GM18861 (cell line): ENCODE data around the gene PCP4L1.
"Not testable (repeated sequence)": the region's sequence is repeated elsewhere in the genome, so short reads cannot be mapped to it uniquely, and the experiment has no call there.

Experiments used
- ATAC-seq: cut with Tn5 transposase; IDR thresholded peaks from one replicate; pipeline ENCODE4 v1.9.1; 2021; ENCODE audit not compliant: unreplicated experiment

Gene PCP4L1

DNA sequence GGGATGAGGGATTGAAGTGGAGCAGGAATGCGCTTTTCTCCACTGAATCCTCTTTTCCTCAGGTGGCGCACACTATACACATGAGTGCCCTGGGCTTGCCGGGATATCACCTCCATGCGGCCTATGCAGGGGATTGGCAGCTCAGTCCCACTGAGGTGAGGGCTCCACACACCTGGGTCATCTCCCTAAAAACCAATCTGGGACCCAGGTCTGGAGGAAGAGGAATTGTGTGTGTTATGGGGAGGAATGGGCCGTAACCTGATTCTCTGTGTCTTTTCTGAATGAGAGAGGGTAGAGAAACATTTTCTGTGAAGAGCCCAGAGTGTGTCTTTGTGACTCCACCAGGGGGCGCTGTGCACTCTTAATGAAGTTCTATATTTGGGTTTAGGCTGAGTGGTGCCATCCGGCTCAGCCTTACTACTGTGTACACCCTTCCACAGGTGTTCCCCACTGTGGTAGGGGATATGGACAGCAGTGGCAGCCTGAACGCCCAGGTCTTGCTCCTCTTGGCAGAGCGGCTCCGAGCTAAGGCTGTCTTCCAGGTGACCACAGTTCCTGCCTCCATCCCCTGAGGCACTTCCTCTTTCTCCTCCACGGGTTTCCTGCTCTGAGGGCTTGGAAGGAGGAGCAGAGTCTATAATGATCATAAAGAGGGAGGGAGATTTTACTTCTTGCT lies 31.2 kb upstream of the PCP4L1 start:
- peak; percentile 42 for ATAC-seq

GRCh38 chr1:161228032-161228431 lies 30.5 kb upstream of the PCP4L1 start:
- no peak for ATAC-seq

- ATAC-seq, result no peak
These were observed 28.6 kb upstream of the PCP4L1 start for GRCh38 chr1:161229896-161230295.

DNA sequence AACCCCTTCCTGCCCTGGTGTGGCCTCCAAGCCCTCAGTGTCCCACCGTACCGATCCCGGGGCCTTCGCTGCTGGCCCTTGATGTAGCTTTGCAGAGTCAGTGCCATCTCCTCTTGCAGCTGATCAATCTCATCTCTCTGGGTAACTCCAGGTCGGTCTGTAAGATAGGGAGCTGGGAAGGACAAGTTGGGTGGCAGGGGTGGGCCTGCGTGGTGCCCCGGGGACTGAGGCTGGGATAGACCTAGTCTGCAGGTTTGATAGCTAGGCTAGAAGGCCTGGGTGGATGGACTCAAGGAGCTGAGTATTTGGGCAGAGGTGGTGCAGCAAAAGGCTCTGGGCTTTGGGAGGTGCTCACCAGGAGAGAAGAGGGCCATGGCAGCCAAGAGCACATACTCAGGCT lies 27.8 kb upstream of the PCP4L1 start:
- no peak for ATAC-seq

- no peak for ATAC-seq
These were observed 25.4 kb upstream of the PCP4L1 start for GRCh38 chr1:161233102-161233501.

DNA sequence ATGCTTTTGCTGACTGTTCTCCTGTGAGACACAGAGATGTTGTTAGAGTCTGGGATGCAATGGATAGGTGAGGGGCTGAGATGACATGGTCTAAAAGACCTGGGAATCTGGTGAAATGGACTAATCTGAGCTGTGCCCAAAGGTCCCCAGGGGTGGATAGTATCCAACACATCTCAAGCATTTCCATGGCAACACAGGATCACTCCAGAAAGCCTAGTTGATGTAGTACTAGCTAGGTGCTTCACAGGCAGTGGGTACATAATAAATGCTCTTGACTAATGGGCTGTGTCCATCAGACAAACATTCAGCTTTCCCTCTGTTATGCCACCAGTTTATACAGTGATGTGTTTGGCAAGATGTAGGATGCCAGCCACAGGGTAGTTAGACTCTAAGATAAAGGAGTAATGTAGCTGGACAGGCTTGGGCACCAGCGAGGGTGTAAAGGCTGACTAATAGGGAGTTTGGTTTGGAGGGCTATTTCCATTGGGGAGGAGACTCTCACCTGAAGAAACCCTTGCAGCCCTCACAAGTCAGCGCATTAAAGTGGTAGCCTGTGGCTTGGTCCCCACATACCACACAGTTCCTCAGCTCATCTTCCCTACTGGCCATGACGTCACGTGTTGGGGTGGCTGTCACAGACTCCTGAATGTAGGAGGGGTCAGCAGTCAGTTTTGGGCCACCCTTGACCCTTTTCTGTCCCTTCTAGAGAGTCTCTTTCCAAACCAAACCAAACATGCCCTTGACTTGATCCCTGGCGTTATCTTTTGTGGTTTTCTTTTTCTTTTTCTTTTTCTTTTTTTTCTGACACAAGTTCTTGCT lies 22.4 kb upstream of the PCP4L1 start:
- no peak for ATAC-seq

DNA sequence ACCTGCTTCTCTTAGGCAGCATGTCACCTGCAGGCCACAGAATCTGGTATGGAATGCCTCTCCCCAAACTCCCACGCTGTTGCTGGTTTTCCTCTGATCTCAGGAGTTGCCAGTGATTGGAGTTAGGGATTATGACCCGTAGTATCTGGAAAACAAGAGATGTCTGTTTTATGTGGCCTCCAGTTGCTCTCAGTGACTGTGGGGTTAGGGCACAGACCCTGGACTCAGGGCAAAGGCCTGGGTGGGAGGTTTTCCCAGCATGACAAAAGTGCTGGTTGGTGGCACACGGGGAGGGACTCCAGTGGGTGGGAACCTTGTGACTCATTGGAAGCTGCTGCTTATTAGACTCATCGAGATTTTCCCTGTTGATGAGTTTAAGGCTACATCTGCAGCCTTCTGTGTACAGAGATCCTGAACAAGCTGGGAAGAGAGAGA lies 20.5 kb upstream of the PCP4L1 start, which contains the start of gene NR1I3:
Gene NR1I3 (minus strand): TSS at position 165 of the 435 bp plus-strand sequence. CDS start 1,638 bp downstream, outside the sequence.
- ATAC-seq, result no peak

DNA sequence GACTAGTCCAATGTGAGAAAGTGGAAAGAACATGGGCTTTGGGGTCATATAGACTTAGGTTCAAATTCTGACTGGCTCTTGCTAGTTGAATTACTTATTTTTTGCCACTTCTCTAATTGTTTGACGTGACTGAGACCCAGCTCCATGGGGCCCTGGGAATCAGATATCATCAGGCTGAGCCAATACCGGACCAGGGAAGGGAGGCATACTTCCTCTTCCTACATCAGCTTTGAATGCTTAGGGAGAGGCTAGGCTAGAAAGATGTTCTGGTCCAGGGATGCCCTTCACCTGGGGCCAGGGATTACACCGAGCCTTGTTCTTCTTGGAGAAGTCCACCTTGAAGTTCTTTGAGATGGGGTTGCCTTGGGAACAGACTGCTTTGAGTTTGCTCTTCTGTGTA lies 16.9 kb upstream of the PCP4L1 start:
- ATAC-seq, result no peak

- no peak for ATAC-seq
These were observed 16.2 kb upstream of the PCP4L1 start for GRCh38 chr1:161242313-161242712.

DNA sequence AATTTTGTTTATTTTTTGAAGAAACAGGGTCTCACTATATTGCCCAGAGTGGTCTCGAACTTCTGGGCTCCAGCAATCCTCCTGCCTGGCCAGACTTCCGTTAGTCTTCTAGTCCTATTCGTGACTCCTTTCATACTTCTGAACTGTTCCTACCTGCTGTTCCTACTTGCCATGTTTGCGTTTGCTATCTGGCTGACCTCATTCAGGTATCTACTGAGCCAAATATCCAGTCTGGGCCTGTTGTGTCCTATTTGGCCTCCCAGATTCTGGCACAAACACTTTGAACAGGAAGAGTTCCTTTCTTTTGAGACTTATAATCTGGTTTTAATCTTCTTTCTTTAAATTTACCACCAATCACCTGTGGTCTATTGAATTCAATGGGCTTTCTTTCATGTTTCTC lies 13.7 kb upstream of the PCP4L1 start:
- no peak for ATAC-seq

DNA sequence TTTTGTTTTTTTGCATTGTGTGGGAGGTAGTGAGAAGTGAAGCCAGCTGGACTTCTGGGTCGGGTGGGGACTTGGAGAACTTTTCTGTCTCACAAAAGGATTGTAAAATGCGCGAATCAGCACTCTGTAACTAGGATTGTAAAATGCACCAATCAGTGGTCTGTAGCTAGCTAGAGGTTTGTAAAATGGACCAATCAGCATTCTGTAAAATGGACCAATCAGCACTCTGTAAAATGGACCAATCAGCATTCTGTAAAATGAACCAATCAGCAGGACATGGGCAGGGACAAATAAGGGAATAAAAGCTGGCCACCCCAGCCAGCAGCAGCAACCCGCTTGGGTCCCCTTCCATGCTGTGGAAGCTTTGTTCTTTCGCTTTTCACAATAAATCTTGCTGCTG lies 8.4 kb upstream of the PCP4L1 start:
- ATAC-seq, result not testable (repeated sequence)

- ATAC-seq, result no peak
These were observed 7.7 kb upstream of the PCP4L1 start for GRCh38 chr1:161250829-161251228.

DNA sequence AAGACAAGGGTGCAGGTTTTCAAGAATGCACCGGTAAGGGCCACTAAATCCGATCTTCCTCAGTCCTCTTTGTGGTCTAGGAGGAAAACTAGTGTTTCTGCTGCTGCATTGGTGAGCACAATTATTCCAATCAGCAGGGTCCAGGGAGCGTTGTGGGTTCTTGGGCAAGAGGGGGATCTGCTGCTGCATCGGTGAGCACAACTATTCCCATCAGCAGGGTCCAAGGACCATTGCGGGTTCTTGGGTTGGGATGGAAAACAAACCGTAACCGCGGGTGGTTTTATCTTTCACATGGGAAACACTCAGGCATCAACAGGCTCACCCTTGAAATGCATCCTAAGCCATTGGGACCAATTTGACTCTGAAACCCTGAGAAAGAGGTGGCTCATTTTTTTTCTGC lies 7.0 kb upstream of the PCP4L1 start:
- ATAC-seq, result no peak

GRCh38 chr1:161255302-161255701 lies 3.2 kb upstream of the PCP4L1 start:
- not testable (repeated sequence) for ATAC-seq

GRCh38 chr1:161255955-161256520 lies 2.5 kb upstream of the PCP4L1 start:
- not testable (repeated sequence) for ATAC-seq

GRCh38 chr1:161257109-161257508 lies 1.4 kb upstream of the PCP4L1 start:
- ATAC-seq, result not testable (repeated sequence)

- no peak for ATAC-seq
These were observed 779 bp downstream of the PCP4L1 start for GRCh38 chr1:161259345-161259702.

- ATAC-seq, result no peak
These were observed 1.2 kb downstream of the PCP4L1 start for GRCh38 chr1:161259765-161260164.

- ATAC-seq, result no peak
These were observed 2.1 kb downstream of the PCP4L1 start for GRCh38 chr1:161260376-161261260.

DNA sequence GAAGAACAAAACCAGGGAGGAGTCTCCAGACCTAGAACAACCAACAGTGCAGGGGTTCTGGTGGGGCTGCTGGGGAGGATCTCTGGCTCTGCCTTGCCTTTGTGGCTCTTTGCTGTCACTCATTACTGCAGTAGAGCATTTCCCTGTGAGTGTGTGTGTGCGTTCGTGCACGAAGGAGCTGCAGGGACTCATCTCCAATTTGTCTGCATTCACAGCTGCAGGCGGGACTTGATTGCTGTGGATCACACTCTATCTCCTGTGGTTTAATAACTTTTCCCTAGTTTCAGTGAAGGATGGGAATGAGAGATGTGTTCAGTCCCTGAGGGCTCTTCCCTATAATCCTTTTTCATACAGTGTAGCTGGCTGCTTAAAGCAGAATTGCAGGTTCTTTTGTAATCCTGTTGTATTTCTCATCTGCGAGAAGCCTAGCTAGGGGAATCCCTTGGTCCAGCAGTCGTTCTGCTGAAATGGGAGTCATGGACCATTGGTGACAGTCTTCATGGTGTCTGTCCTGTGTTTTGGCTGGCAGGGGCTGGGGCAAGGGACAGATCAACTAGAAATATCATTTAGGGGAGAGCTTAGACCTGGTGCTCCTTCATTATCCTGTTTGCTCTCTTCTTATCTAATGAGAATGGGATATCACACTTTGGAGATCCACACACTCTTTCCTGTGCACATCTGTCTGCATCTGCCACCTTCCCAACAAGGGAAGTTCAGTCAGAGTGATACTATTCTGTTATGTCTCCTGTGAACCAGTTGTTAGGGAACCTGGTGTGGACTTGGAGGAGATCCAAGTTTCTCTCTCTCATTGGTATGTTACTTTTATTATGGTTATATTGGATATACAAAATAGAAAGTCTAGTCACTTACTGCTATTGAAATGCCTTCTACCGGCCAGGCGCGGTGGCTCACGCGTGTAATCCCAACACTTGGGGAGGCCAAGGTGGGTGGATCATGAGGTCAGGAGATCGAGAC lies 3.0 kb downstream of the PCP4L1 start:
- no peak for ATAC-seq
